Brain microvascular endothelial cell (primary cell): ENCODE measurements around the gene GRAP2.
A peak's percentile ranks its signal among the peaks of the same experiment; 100 is the strongest.

ENCODE experiments used
- DNase-seq: peaks from one replicate; pipeline ENCODE4 v3.0.0-alpha.2; 2020
- H3K27ac ChIP-seq: fragments of 250-450 bp; sonication (Bioruptor Pico); 2 replicates; pipeline ENCODE4 v1.5.1; 2020; ENCODE audit warnings: mild to moderate bottlenecking, moderate library complexity
- H3K27me3 ChIP-seq: fragments of 250-450 bp; sonication (Bioruptor Pico); replicated peaks from 2 replicates; pipeline ENCODE4 v1.5.1; 2020; ENCODE audit warnings: mild to moderate bottlenecking
- H3K36me3 ChIP-seq: fragments of 250-450 bp; sonication (Bioruptor Pico); replicated peaks from 2 replicates; pipeline ENCODE4 v1.5.1; 2020; ENCODE audit warnings: mild to moderate bottlenecking
- H3K4me3 ChIP-seq: 2 replicates; pipeline ENCODE4 v1.5.1; 2011; ENCODE audit warnings: low read depth, mild to moderate bottlenecking, control low read depth, low read length, moderate library complexity
- in situ Hi-C: cut with HindIII; loops from 2 replicates; pipeline ENCODE4 v1.10.0; 2017; ENCODE audit warnings: low sequenced_read_pairs, low pct_ligation_motif_present
- TF ChIP-seq, protein P1 (sequence below): IDR thresholded peaks from 2 replicates; pipeline ENCODE4 v1.5.1; 2011; ENCODE audit warnings: low read depth, mild to moderate bottlenecking, moderate library complexity, low read length, control low read depth, inconsistent platforms; ENCODE audit errors: missing control alignments

GRAP2 gene

DNA sequence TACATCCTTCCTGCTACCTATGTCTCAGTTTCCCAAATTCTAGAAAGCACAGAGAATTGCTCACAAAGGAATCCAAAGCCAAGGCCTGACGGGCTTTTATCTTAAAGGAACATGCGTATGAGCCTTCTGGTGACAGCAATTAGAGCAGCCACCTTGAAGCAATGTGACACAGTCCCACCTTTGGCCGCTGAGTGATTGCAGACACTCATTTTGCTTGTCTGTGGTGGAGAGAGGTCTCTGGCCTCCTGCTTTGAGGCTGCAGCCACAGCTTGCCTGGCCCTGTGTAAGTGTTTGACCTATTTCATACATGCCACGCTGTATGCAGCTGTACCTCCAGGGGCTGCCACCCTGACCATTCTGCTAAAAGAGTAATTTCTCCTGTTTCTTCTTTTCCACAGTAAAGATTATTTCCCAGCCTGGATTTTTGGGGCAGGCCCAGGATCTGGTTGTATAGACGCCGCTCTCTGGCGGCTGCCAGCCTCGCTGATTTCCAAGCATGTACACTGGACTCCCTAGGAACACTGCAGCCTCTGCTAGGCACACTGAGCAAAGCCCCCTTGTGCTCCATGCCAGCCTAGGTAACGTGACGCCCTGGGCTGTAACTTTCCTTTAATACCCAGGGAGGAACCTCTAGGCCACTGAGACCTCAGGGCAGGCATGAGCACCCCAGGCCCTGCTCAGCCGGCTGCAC is 58.2 kb downstream of the GRAP2 start:
- Histone ChIP-seq H3K4me3 (no peak overlapping the region), H3K36me3 (no peaks in the 10 kb centered on the region), H3K27ac (no peak overlapping the region), H3K27me3 (no peaks in the 10 kb centered on the region)
- in situ Hi-C loops: no loop called here
- DNase-seq: no peak
- TF ChIP-seq, protein P1, sequence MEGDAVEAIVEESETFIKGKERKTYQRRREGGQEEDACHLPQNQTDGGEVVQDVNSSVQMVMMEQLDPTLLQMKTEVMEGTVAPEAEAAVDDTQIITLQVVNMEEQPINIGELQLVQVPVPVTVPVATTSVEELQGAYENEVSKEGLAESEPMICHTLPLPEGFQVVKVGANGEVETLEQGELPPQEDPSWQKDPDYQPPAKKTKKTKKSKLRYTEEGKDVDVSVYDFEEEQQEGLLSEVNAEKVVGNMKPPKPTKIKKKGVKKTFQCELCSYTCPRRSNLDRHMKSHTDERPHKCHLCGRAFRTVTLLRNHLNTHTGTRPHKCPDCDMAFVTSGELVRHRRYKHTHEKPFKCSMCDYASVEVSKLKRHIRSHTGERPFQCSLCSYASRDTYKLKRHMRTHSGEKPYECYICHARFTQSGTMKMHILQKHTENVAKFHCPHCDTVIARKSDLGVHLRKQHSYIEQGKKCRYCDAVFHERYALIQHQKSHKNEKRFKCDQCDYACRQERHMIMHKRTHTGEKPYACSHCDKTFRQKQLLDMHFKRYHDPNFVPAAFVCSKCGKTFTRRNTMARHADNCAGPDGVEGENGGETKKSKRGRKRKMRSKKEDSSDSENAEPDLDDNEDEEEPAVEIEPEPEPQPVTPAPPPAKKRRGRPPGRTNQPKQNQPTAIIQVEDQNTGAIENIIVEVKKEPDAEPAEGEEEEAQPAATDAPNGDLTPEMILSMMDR: no peak

DNA sequence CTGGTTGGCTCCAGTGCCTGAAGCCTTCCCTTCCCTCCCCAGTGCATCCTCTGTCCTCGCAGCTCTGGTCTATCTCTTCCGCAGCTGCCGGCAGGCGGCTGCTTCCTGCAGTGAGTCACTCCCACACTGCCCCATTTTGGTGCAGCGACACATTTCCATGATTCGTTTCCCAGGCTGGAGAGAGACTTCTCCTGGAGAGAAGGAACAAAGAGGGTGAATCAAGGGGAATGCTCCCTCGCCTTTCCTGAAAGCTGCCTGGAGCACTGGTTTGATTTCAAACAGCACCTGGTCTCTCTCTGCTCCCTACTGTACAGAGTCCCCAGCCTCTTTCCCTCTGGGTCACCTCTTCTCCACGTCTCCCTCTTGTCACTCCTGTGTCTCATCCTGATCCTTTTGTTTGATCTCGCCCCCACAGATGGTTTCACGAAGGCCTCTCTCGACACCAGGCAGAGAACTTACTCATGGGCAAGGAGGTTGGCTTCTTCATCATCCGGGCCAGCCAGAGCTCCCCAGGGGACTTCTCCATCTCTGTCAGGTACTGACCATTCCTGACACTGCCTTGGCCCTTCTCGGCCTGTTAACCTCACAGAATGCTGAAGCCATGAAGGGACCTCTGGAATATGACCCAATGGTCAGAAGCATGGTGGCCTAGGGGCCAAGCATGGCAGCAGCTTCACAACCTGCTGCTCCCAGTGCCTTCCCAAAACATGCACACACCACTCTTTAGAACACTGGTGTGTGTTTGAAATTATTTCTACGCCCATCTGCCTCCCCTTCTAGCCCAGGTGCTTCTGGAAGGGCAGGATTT is 59.0 kb downstream of the GRAP2 start, which contains the start of gene TMA7B:
TSS of gene TMA7B (plus strand) at position 758 of the 808 bp plus-strand sequence. CDS start 3,978 bp downstream, outside the sequence.
- in situ Hi-C loops: no loop called here
- H3K4me3 ChIP-seq: no peak within 1 kb of the TSS
- TF ChIP-seq, protein P1: peak; percentile 66
- peak within 1 kb of the TSS; percentile 94 for H3K27ac ChIP-seq
- DNase-seq: peak; percentile 49
- H3K27me3 ChIP-seq: no peaks in the 10 kb centered on the region
- no peaks in the 10 kb centered on the region for H3K36me3 ChIP-seq

DNA sequence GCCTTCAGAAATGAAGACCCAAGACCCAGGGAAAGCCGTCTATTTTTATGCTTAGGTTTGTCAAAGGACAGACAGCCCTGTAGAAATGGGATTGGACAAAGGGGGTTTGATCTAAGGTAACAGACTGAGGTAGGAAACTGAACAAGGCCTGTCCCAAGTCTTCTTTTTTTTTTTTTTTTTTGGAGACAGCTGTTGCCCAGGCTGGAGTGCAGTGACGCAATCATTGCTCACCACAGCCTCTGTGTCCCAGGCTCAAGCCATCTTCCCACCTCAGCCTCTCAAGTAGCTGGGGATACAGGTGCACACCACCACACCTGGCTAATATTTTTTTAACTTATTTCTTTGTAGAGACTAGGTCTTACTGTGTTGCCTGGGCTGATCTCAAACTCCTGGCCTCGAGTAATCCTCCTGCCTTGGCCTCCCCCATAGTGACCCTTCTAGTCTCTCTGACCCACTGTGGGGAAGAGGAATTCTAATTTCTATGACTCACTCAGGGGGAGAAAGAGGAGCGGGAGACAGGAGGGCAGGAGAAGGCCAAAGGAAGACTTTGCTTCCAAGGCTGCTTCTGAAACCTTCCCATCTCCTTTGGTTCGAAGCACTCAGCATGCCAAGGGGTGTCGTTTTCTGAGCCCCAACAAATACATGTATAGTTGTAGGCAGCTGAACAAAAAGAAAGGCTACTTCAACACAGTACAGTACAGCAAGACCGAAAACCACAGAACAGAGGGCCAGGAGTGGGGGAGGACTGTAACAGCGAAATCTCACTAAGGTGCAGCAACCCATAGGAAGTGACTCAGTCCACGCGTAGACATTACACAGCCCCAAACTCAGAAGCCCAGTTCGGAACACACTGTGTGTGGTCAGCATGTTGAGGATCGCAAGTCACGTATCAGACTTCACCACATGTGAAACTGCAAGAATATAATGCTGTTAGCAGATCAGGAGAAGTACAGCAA is 60.2 kb downstream of the GRAP2 start:
- Histone ChIP-seq H3K27ac (peak overlapping the region; percentile 94), H3K36me3 (no peaks in the 10 kb centered on the region), H3K27me3 (no peaks in the 10 kb centered on the region), H3K4me3 (no peak overlapping the region)
- peak; percentile 98 for DNase-seq
- TF ChIP-seq, protein P1: no peak
- in situ Hi-C loops: no loop called here

DNA sequence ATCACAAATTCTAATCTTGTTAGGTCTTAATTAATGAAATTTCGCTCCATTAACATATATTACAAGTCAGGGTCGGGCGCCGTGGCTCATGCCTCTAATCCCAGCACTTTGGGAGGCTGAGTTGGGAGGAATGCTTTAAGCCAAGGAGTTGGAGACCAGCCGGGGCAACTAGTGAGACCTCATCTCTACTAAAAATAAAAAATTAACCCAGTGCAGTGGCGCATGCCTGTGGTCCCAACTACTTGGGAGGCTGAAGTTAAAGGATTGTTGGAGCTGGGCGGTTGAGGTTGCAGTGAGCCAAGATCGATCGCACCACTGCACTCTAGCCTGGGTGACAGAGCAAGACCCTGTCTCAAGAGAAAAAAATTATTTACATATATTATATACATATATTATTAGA is 61.2 kb downstream of the GRAP2 start:
- Histone ChIP-seq H3K27ac (peak overlapping the region; percentile 94), H3K4me3 (no peak overlapping the region), H3K27me3 (no peaks in the 10 kb centered on the region), H3K36me3 (no peaks in the 10 kb centered on the region)
- in situ Hi-C loops: no loop called here
- TF ChIP-seq, protein P1: no peak
- no peak for DNase-seq

DNA sequence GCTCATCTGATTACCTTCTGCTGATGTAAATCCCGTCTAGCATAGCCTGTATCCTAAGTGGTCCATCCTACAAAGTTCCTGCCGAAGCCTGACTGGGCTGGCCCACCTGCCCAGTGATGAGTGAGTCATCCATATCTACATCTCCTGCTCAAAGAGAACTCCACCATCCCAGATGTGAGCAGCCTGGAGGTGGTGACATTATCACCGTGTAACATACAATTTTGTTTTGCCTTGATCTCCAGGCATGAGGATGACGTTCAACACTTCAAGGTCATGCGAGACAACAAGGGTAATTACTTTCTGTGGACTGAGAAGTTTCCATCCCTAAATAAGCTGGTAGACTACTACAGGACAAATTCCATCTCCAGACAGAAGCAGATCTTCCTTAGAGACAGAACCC is 64.9 kb downstream of the GRAP2 start:
- no peaks in the 10 kb centered on the region for H3K36me3 ChIP-seq
- in situ Hi-C loops: no loop called here
- TF ChIP-seq, protein P1: no peak
- no peaks in the 10 kb centered on the region for H3K27me3 ChIP-seq
- DNase-seq: no peak
- no peak overlapping the region for H3K27ac ChIP-seq
- H3K4me3 ChIP-seq: no peak overlapping the region
